Measurements from ENCODE around the gene RAP1GAP2. TPM values are rescaled to one million over a fixed set of nuclear protein-coding genes. Genes with fewer than 3 reads are reported as not detected.

Gene RAP1GAP2
- polyA plus RNA-seq, 3 donors = 1.5 to 48.4 (median 6.1) TPM

GRCh38 chr17:2792366-2793169 is 3.7 kb upstream of the RAP1GAP2 start:
- intact Hi-C loops (cut with micrococcal nuclease) = loop anchor here in 1 of 2 donors (10.0 kb wide), 2 partner anchors 62 to 212 kb away; no protein-coding TSS in a partner anchor
- peaks cover 52% of the 10 kb centered on the region for H3K79me2 ChIP-seq (ENCODE audit: insufficient read depth, low read length)
- H3K9me3 ChIP-seq (replicated peaks in 1 of 2; ENCODE audit: control insufficient read depth in 1 of 2, insufficient read depth in 1 of 2, low read length in 2 of 2) = no peaks in the 10 kb centered on the region
- H3K4me3 ChIP-seq (replicated peaks in 1 of 3; ENCODE audit: low read depth in 2 of 3, low read length in 3 of 3) = peak overlapping the region in 1 of 3 experiments; percentile 69
- H4K20me1 ChIP-seq (ENCODE audit: insufficient read depth, low read length) = peaks cover 10% of the 10 kb centered on the region
- 10% methylated on average over 17 of the region's 24 CpGs for WGBS (ENCODE audit: insufficient coverage)
- H3K4me1 ChIP-seq (ENCODE audit: control insufficient read depth in 1 of 2, insufficient read depth in 2 of 2, low read length in 2 of 2) = peaks cover 77 to 85% of the 10 kb centered on the region in 2 donors
- no peak for TF ChIP-seq CTCF (IDR thresholded peaks at IDR 0.05)
- no peaks in the 10 kb centered on the region for H3K27me3 ChIP-seq (ENCODE audit: control insufficient read depth in 2 of 2, insufficient read depth in 2 of 2, low read length in 2 of 2)
- peak overlapping the region; percentile 58 for H2AFZ ChIP-seq (ENCODE audit: insufficient read depth, low read depth, low read length, poor library complexity, severe bottlenecking)
- peak; percentile 38 to 75 (median 43) for DNase-seq
- H3K9ac ChIP-seq (ENCODE audit: insufficient read depth, low read length, poor library complexity, severe bottlenecking) = peak overlapping the region; percentile 43
- H3K9me3 Mint-ChIP-seq = no peaks in the 10 kb centered on the region
- peak overlapping the region; percentile 93 to 99 (median 97) for H3K27ac Mint-ChIP-seq
- peak overlapping the region; percentile 41 to 92 for H3K4me3 Mint-ChIP-seq
- no peaks in the 10 kb centered on the region for H3K27me3 Mint-ChIP-seq (ENCODE audit: low read depth in 3 of 3)
- H3K36me3 Mint-ChIP-seq = peaks cover 0 to 2% of the 10 kb centered on the region in 2 donors
- H3K27ac ChIP-seq (ENCODE audit: low read depth in 1 of 2, low read length in 2 of 2) = peak overlapping the region; percentile 85 to 95
- H3K36me3 ChIP-seq (replicated peaks in 1 of 2; ENCODE audit: control insufficient read depth in 1 of 2, insufficient read depth in 2 of 2, low read length in 2 of 2) = no peaks in the 10 kb centered on the region
- H3K4me2 ChIP-seq (replicated peaks; ENCODE audit: extremely low read depth, low read length, poor library complexity, severe bottlenecking) = peak overlapping the region; percentile 52
- H3K4me1 Mint-ChIP-seq = peaks cover 86% of the 10 kb centered on the region

- 0% methylated on average over 1 of the region's 6 CpGs for WGBS (ENCODE audit: insufficient coverage)
- H3K9me3 Mint-ChIP-seq = no peaks in the 10 kb centered on the region
- no peaks in the 10 kb centered on the region for H3K27me3 Mint-ChIP-seq (ENCODE audit: low read depth in 3 of 3)
- H3K4me2 ChIP-seq (replicated peaks; ENCODE audit: extremely low read depth, low read length, poor library complexity, severe bottlenecking) = peak overlapping the region; percentile 94
- H4K20me1 ChIP-seq (ENCODE audit: insufficient read depth, low read length) = peaks cover 27% of the 10 kb centered on the region
- H3K27ac ChIP-seq (ENCODE audit: low read depth in 1 of 2, low read length in 2 of 2) = peak overlapping the region; percentile 71 to 79
- peak overlapping the region in 1 of 3 experiments; percentile 87 for H3K4me3 ChIP-seq (replicated peaks in 1 of 3; ENCODE audit: low read depth in 2 of 3, low read length in 3 of 3)
- H3K4me3 Mint-ChIP-seq = peak overlapping the region; percentile 95 to 97
- H2AFZ ChIP-seq (ENCODE audit: insufficient read depth, low read depth, low read length, poor library complexity, severe bottlenecking) = peak overlapping the region; percentile 64
- TF ChIP-seq CTCF (IDR thresholded peaks at IDR 0.05) = no peak
- peak overlapping the region; percentile 33 for H3K9ac ChIP-seq (ENCODE audit: insufficient read depth, low read length, poor library complexity, severe bottlenecking)
- peak overlapping the region; percentile 75 to 97 (median 90) for H3K27ac Mint-ChIP-seq
- peaks cover 69% of the 10 kb centered on the region for H3K79me2 ChIP-seq (ENCODE audit: insufficient read depth, low read length)
- peaks cover 93% of the 10 kb centered on the region for H3K4me1 Mint-ChIP-seq
- peak in 1 of 3 donors; percentile 24 for DNase-seq
- peaks cover 0 to 3% of the 10 kb centered on the region in 2 donors for H3K36me3 ChIP-seq (replicated peaks in 1 of 2; ENCODE audit: control insufficient read depth in 1 of 2, insufficient read depth in 2 of 2, low read length in 2 of 2)
- H3K4me1 ChIP-seq (ENCODE audit: control insufficient read depth in 1 of 2, insufficient read depth in 2 of 2, low read length in 2 of 2) = peaks cover 84 to 91% of the 10 kb centered on the region in 2 donors
- no peaks in the 10 kb centered on the region for H3K9me3 ChIP-seq (replicated peaks in 1 of 2; ENCODE audit: control insufficient read depth in 1 of 2, insufficient read depth in 1 of 2, low read length in 2 of 2)
- intact Hi-C loops (cut with micrococcal nuclease) = loop anchor here in 1 of 2 donors (10.0 kb wide), 2 partner anchors 61 to 211 kb away; no protein-coding TSS in a partner anchor
- H3K36me3 Mint-ChIP-seq = peaks cover 4 to 9% of the 10 kb centered on the region in 2 donors
- no peaks in the 10 kb centered on the region for H3K27me3 ChIP-seq (ENCODE audit: control insufficient read depth in 2 of 2, insufficient read depth in 2 of 2, low read length in 2 of 2)
Measured at GRCh38 chr17:2794111-2794803, 2.0 kb upstream of the RAP1GAP2 start.

Data from CD14-positive monocyte (primary cell).